Measurements from ENCODE around the gene RAB13.

DNA sequence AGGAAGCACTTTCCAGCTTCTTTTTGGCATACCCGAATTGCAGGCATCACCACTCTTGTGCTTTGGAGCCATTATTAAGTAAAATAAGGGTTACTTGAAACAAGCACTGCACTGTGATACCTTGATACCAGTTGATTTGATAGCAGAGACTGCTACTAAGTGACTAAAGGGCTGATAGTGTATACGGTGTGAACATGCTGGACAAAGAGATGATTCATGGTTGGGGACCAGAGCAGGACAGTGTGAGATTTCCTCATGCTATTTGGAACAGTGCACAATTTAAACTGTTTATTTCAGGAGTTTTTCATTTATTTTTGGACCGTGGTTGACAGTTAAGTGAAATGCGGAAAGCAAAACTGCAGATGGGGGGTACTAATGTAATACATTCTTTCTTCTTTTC is 14.3 kb upstream of the RAB13 start:
- TF ChIP-seq, protein P1, sequence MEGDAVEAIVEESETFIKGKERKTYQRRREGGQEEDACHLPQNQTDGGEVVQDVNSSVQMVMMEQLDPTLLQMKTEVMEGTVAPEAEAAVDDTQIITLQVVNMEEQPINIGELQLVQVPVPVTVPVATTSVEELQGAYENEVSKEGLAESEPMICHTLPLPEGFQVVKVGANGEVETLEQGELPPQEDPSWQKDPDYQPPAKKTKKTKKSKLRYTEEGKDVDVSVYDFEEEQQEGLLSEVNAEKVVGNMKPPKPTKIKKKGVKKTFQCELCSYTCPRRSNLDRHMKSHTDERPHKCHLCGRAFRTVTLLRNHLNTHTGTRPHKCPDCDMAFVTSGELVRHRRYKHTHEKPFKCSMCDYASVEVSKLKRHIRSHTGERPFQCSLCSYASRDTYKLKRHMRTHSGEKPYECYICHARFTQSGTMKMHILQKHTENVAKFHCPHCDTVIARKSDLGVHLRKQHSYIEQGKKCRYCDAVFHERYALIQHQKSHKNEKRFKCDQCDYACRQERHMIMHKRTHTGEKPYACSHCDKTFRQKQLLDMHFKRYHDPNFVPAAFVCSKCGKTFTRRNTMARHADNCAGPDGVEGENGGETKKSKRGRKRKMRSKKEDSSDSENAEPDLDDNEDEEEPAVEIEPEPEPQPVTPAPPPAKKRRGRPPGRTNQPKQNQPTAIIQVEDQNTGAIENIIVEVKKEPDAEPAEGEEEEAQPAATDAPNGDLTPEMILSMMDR (IDR thresholded peaks at IDR 0.05; ENCODE audit: borderline replicate concordance, extremely low read depth, low read length, poor library complexity, severe bottlenecking), result no peak
- no peak for TF ChIP-seq EZH2 (IDR thresholded peaks at IDR 0.05; ENCODE audit: borderline replicate concordance, low read depth, low read length, severe bottlenecking)

All from DND-41 (cell line).